AML-193 (cell line): ENCODE measurements around the gene MADD.

Experiments used
- DNase-seq, 2 experiments: peaks; one replicate each; lab custom pipeline; 2025; lab: John Stamatoyannopoulos, UW

The MADD gene

GRCh38 chr11:47269829-47270305 is at the start of gene MADD:
MADD (plus strand) TSS chr11:47270133.
- peak; percentile 67 to 74 for DNase-seq

- no peak for DNase-seq
Measured at GRCh38 chr11:47220401-47220821, 49.5 kb upstream of the MADD start.

GRCh38 chr11:47222696-47223095 is 47.2 kb upstream of the MADD start:
- no peak for DNase-seq

- DNase-seq = no peak
Measured at GRCh38 chr11:47225552-47226400, 44.2 kb upstream of the MADD start.

GRCh38 chr11:47229161-47229560 is 40.8 kb upstream of the MADD start:
- no peak for DNase-seq

- DNase-seq = no peak
Measured at GRCh38 chr11:47233051-47233450, 36.9 kb upstream of the MADD start.

- peak; percentile 29 to 40 for DNase-seq
Measured at GRCh38 chr11:47233989-47234668, 35.8 kb upstream of the MADD start.

GRCh38 chr11:47234669-47235100 is 35.2 kb upstream of the MADD start:
- no peak for DNase-seq

GRCh38 chr11:47235163-47235562 is 34.8 kb upstream of the MADD start:
- DNase-seq = no peak

GRCh38 chr11:47236482-47236881 is 33.5 kb upstream of the MADD start:
- no peak for DNase-seq

- no peak for DNase-seq
Measured at GRCh38 chr11:47239852-47240251, 30.1 kb upstream of the MADD start.

GRCh38 chr11:47241841-47242301 is 28.1 kb upstream of the MADD start:
- no peak for DNase-seq

- no peak for DNase-seq
Measured at GRCh38 chr11:47242596-47243192, 27.2 kb upstream of the MADD start.

- DNase-seq = no peak
Measured at GRCh38 chr11:47243454-47243853, 26.5 kb upstream of the MADD start.

GRCh38 chr11:47244448-47245350 is 25.2 kb upstream of the MADD start:
- DNase-seq = no peak

- DNase-seq = no peak
Measured at GRCh38 chr11:47245611-47246357, 24.1 kb upstream of the MADD start.

- no peak for DNase-seq
Measured at GRCh38 chr11:47247502-47247901, 22.4 kb upstream of the MADD start.

GRCh38 chr11:47248304-47248663 is 21.6 kb upstream of the MADD start:
- DNase-seq = no peak

GRCh38 chr11:47248664-47249377 is 21.1 kb upstream of the MADD start, which contains the start of gene ACP2:
ACP2 (minus strand) TSS chr11:47248814; CDS start chr11:47248789, 25 bp downstream.
- peak; percentile 81 to 87 for DNase-seq

GRCh38 chr11:47249378-47249715 is 20.6 kb upstream of the MADD start:
- no peak for DNase-seq
